ENCODE measurements around the gene CTAG2. TPM values are rescaled to one million over a fixed set of nuclear protein-coding genes. Genes with fewer than 3 reads are reported as not detected.
"Not testable (repeated sequence)": the region's sequence is repeated elsewhere in the genome, so short reads cannot be mapped to it uniquely, and the experiment has no call there.

The CTAG2 gene
- not detected for polyA plus RNA-seq (ENCODE audit: insufficient read length)
- long read RNA-seq, donor 1: 0 reads
- long read RNA-seq, donor 2: 0 reads
- long read RNA-seq, donor 3: 0 reads
- long read RNA-seq, donor 4: 0 reads
- long read RNA-seq, donor 5: 0 reads
- long read RNA-seq, donor 6: 0 reads
- long read RNA-seq, donor 7: 0 reads
- long read RNA-seq, donor 8: 0 reads

DNA sequence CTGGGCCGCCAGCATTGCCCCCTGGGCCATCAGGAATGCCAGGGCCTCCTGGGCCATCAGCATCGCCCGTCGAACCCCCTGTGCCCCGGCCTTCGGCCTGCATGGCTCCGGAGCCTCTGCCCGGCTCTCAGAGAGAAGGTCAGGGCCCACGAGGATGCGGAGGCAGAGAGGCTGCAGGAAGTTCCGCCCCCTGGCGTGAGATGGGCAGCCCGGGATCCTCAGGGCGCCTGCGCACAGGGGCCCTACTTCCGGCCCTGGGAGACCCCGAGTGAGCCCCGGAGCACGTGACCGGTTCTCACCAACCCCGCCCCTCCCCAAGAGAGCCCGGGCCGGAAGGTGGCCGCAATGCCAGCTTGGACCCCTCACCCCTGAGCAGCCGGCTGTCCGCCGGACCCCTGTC is at the start of gene CTAG2:
Gene CTAG2 (minus strand): TSS at position 167 of the 400 bp plus-strand sequence. CDS start 64 bp downstream, at position 103.
- DNase-seq: not testable (repeated sequence)

- no peak for DNase-seq
Observed at GRCh38 chrX:154698630-154699248, 45.4 kb upstream of the CTAG2 start.

- DNase-seq: no peak
Observed at GRCh38 chrX:154696676-154697045, 43.3 kb upstream of the CTAG2 start.

GRCh38 chrX:154695911-154696675 is 42.7 kb upstream of the CTAG2 start:
- DNase-seq: no peak

DNA sequence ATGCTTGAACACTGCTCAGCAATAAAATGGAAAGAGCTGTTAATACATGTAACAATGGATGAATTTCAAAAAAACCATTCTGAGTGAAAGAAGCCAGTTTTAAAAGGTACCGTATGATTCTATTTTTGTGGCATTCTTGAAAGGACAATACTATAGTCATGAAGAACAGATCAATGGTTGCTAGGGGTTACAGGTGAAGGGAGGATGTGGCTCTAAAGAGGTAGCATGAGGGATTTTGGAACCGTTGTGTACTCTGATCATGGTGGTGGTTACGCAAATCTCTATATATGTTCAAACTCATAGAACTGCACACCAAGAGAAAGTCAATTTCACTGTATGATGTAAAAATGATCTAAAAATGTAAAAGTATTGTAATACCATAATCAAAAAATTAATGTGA is 40.0 kb upstream of the CTAG2 start:
- DNase-seq: no peak

- not testable (repeated sequence) for DNase-seq
Observed at GRCh38 chrX:154690438-154690837, 37.1 kb upstream of the CTAG2 start.

- DNase-seq: not testable (repeated sequence)
Observed at GRCh38 chrX:154672084-154672483, 18.7 kb upstream of the CTAG2 start.

DNA sequence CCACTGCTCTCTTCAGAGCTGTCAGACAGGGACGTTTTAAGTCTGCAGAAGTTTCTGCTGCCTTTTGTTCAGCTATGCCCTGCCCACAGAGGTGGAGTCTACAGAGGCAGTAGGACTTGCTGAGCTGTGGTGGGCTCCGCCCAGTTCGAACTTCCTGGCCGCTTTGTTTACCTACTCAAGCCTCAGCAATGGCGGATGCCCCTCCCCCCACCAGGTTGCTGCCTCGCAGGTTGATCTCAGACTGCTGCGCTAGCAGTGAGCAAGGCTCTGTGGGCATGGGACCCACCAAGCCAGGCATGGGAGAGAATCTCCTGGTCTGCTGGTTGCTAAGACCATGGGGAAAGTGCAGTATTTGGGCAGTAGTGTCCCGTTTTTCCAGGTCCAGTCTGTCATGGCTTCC is 17.5 kb upstream of the CTAG2 start:
- not testable (repeated sequence) for DNase-seq

DNA sequence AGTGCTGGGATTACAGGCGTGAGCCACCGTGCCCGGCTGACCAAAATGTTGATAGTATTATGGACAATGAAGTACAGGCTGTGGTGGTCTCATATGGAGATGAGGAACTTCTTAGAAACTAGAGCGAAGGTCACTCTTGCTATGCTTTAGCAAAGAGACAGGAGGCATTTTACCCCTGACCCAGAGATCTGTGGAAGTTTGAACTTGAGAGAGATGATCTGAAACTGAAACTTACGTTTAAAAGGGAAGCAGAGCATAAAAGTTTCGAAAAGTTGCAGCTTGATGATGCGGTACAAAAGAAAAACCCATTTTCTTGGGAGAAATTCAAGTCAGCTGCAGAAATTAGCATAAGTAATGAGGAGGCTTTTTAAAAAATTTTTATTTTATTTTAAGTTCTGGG is 8.5 kb upstream of the CTAG2 start:
- no peak for DNase-seq

- DNase-seq: no peak
Observed at GRCh38 chrX:154661170-154661569, 7.8 kb upstream of the CTAG2 start.

DNA sequence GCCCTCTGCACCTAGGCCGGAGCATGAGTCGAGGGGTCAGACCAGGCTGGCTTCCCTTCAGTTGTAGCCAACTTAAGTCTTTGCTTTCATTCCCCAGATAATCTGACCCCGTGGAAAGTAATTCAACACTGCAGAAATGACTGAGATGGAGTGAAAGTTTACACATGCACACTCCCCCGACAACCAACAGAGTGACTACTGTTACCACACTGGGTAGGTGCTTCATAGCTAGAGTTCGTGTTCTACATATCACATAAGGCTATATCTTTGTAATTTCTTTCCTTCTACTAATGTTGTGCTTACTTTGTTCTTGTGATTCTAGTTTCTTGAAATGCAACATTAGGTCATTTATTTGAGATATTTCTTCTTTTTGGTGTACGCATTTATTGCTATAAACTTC is 7.2 kb upstream of the CTAG2 start:
- DNase-seq: peak; percentile 3

DNA sequence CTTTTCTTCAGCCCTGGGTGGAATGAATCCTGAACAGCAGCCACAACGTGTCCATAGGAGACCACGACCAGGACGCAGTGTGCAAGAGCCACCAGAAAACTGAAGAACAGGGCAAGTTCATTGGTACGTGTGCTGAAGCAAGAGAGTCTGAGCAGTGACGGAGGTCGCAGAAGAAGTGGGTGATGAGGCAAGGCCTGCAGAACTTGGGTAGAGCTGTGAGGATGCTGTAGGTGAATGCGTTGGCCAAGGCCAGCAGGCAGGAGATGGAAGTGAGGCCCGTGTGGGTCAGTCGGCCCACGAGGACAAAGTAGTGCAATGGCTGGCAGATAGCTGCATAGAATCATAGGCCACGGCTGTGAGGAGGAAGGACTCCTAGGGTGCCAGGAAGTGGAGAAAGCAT is 5.6 kb upstream of the CTAG2 start:
- DNase-seq: no peak

GRCh38 chrX:154658187-154658586 is 4.8 kb upstream of the CTAG2 start:
- DNase-seq: no peak

- no peak for DNase-seq
Observed at GRCh38 chrX:154657226-154657805, 3.9 kb upstream of the CTAG2 start.

DNA sequence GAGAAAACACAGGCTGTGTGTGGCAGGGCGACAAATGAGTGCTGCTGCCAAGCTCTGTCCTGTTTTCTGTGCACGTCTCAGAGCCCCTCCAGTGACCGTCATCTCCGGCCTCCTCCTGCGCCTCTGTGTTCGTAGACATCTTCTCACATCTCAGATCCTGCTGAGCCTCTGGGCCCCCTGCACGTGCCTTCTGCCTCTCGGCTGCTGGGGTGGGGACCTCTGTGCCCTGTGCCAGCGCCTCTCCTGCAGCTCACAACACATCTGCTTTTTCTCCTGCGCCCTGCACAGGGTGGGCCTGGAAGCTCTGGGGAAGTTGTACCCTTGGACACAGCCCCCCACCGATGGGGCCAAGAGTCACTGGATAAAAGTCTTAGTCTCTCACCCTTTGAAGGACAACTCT is 2.4 kb upstream of the CTAG2 start:
- no peak for DNase-seq

DNA sequence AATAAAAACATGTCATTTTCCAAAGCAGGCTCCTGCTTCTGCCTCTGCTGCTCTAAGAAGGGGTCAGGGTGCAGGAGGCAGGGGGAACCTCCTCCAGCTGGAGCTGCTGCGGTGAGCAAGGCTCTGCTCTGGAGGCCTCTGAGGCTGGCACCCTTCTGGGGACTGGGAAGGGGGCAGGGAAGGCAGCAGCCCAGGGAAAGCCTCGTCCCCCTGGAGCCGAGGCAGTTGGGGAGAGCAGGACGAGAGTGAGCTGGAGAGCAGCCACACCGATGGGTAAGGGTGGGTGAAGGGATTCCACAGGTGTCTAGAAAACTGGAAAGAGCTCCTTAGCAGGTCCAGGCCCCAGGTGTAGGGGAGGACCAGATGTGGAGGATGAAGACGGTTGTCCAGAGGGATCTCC is 2.0 kb upstream of the CTAG2 start:
- no peak for DNase-seq

DNA sequence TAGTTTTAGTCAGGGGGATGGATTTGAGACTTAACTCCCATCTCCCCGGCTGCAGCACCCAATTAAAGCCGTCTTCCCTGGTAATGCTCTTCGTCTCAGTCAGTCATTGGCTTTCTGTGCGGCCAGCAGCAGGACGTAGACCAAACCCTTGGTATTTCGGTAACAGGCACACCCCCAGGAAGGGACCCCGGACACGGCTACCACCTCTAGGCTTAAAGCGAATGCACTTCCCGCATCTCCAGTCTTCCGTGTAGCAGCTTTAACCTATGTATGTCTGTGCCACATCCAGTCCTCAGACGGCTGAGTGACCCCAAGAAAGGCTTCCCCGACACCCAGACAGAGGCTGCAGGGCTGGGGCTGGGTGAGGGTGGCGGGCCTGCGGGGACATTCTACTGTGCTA is 1.5 kb upstream of the CTAG2 start:
- no peak for DNase-seq

GRCh38 chrX:154654372-154654771 is 993 bp upstream of the CTAG2 start:
- DNase-seq: no peak

DNA sequence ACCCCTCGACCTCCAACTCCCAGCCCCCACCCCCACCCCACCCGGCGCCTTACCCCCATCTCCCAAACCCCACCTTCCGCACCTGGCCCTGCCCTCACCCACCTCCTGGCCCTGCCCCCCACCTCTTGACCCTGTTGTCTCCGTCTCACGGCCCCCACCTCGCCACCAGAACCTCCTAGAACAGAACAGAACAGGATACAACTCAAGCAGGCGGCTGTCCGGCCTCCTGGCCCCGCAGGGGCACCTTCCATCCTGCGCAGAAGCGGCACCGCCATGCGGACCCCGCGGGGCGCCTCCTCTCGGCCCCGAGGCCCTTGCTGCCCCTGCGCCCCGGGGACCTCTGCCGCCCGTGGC is 354 bp downstream of the CTAG2 start:
- no peak for DNase-seq

GRCh38 chrX:154652311-154653047 is 900 bp downstream of the CTAG2 start:
- no peak for DNase-seq

DNA sequence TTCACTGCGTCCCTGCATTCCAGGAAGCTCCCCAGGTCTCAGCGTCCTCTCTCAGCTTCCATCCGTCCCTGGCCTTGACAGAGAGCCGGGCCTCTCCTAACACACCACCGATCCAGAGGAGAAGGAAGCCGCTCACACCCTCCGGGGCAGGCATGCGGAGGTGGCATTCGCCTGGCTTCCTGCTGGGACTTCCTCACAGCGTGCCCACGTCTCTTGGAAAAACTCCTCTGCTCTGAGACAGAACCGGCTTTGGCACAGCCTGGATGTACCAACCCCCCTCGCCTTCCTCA is 3.2 kb downstream of the CTAG2 start:
- no peak for DNase-seq

GRCh38 chrX:154649503-154650220 is 3.7 kb downstream of the CTAG2 start:
- no peak for DNase-seq
